ENCODE results near the gene GPR84. TPM values are rescaled to one million over a fixed set of nuclear protein-coding genes. Genes with fewer than 3 reads are reported as not detected.

Gene GPR84
- total and polyA plus RNA-seq, 2 of the 8 experiments (the other 6 are each of a cell fraction or from before 2014, with no cell fraction given) = 0.09 TPM; not detected in 1

DNA sequence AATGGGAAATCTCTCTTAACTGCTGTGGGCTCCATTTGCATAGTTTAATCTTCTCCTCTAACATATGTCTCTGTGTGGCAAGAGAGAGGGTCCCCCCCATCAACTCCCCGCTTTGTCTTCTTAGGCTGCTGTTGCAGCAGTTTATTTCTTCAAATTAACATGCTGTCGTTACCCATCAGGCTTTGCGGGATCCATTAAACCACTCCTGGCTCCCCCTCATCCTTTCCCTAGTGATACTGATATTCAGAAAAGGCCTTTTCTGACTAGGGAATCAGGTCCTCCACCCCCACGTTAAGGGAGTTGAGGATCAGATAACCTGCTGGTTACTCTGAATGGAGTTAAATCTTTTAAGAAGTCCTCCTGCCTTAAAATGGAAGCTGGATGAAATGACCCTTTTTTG lies 15.2 kb downstream of the GPR84 start:
- Histone ChIP-seq H3K18ac (ENCODE audit: extremely low read depth, low read length) (no peak overlapping the region), H3K4ac (replicated peaks; ENCODE audit: insufficient read length, low read depth, low read length) (no peak overlapping the region), H3K27ac (ENCODE audit: low read depth, low read length) (no peak overlapping the region), H3K56ac (replicated peaks; ENCODE audit: insufficient read length, low read depth, low read length) (no peak overlapping the region), H3K9me3 (ENCODE audit: insufficient read depth in 2 of 2, low read depth in 1 of 2, low read length in 1 of 2) (no peaks in the 10 kb centered on the region), H3K27me3 (replicated peaks in 1 of 4; ENCODE audit: control insufficient read depth in 3 of 4, extremely low read depth in 1 of 4, insufficient read depth in 3 of 4, low read length in 3 of 4) (peaks cover 0 to 9% (median 4%) of the 10 kb centered on the region in 4 experiments; a peak in 3 of 7 replicates), H3K23me2 (ENCODE audit: low read depth, low read length) (peaks cover 3% of the 10 kb centered on the region), H3K14ac (ENCODE audit: insufficient read length) (no peak overlapping the region), H2BK15ac (ENCODE audit: low read length) (no peak overlapping the region), H3K4me3 (ENCODE audit: extremely low read depth in 1 of 4, insufficient read depth in 2 of 4, low read depth in 3 of 4, low read length in 4 of 4) (no peak overlapping the region), H3K79me1 (ENCODE audit: low read depth, low read length) (no peaks in the 10 kb centered on the region), H3K36me3 (ENCODE audit: control insufficient read depth in 2 of 4, insufficient read depth in 4 of 4, low read length in 3 of 4) (peaks cover 2 to 34% (median 20%) of the 10 kb centered on the region in 4 experiments; a peak in 7 of 8 replicates), H4K5ac (ENCODE audit: insufficient read length, low read depth, low read length) (no peak overlapping the region), H4K8ac (ENCODE audit: extremely low read depth, insufficient read depth, low read length) (no peak overlapping the region), H4K91ac (replicated peaks; ENCODE audit: insufficient read length, low read length) (no peak overlapping the region), H3K9ac (replicated peaks in 1 of 4; ENCODE audit: extremely low read depth in 1 of 4, low read depth in 3 of 4, low read length in 3 of 4) (peak overlapping the region in 1 of 4 experiments; percentile 38; a peak in 1 of 7 replicates), H4K20me1 (replicated peaks in 1 of 2; ENCODE audit: control insufficient read depth in 1 of 2, insufficient read depth in 2 of 2, low read length in 2 of 2) (no peaks in the 10 kb centered on the region), H2AFZ (ENCODE audit: low read length) (no peak overlapping the region), H2AK5ac (ENCODE audit: low read depth, low read length) (no peak overlapping the region), H2BK12ac (ENCODE audit: low read depth, low read length) (no peak overlapping the region), H3K4me1 (replicated peaks in 1 of 4; ENCODE audit: control insufficient read depth in 3 of 4, insufficient read depth in 4 of 4, low read length in 3 of 4) (peaks cover 17 to 43% (median 20%) of the 10 kb centered on the region in 4 experiments), H2BK20ac (ENCODE audit: low read length) (no peak overlapping the region), H2BK5ac (ENCODE audit: low read depth, low read length) (no peak overlapping the region), H3K79me2 (ENCODE audit: control insufficient read depth in 1 of 2, insufficient read depth in 2 of 2, low read length in 2 of 2) (no peaks in the 10 kb centered on the region), H3K4me2 (ENCODE audit: insufficient read depth in 1 of 2, low read depth in 2 of 2, low read length in 2 of 2) (no peak overlapping the region), H2BK120ac (replicated peaks; ENCODE audit: low read depth, low read length) (no peak overlapping the region), H3K23ac (ENCODE audit: insufficient read length) (no peak overlapping the region)
- TF ChIP-seq JUND (IDR thresholded peaks at IDR 0.05; ENCODE audit: low read length) (no peak), JUN (IDR thresholded peaks at IDR 0.05; ENCODE audit: low read depth, low read length) (no peak)
- POLR2A ChIA-PET (ENCODE audit: partially characterized antibody) = interaction anchor here (1.3 to 6.3 kb wide), 6 partner anchors 7 to 90 kb away, joined by 3 to 74 read pairs (median 38); partner anchors contain the start of genes CBX5 and HNRNPA1
- DNase-seq (ENCODE audit: low read depth in 1 of 2, low spot score in 2 of 2) (no peak), FAIRE-seq (no peak)
- CTCF ChIA-PET (ENCODE audit: partially characterized antibody) = interaction anchor here (2.4 to 6.2 kb wide), 6 partner anchors 12 to 129 kb away, joined by 7 to 121 read pairs (median 38); no protein-coding TSS in a partner anchor
- 86% methylated on average over 4 of the region's 4 CpGs; no CpG with 5 or more reads in 1 of the 2 experiments for WGBS, 2 experiments (ENCODE audit: extremely low coverage in 1 of 2, insufficient coverage in 1 of 2, insufficient read length in 1 of 2, insufficient replicate concordance in 2 of 2, low coverage in 1 of 2, low lambda C conversion rate in 2 of 2, missing lambda C conversion rate in 1 of 2)

Measured in H1 (cell line).